Activated T-helper 9 cell treated with anti-CD3 and anti-CD28 coated beads, Interleukin-2, amount 50 U/mL, for 16 hours (primary cell): ENCODE data around the gene BUB3.
"Not testable (repeated sequence)": the region's sequence is repeated elsewhere in the genome, so short reads cannot be mapped to it uniquely, and the experiment has no call there.

Experiments
- DNase-seq: peaks from one replicate; pipeline ENCODE4 v3.0.0-alpha.2; 2020; ENCODE audit warnings: low read depth

The BUB3 gene

GRCh38 chr10:123154711-123155505 lies 706 bp downstream of the BUB3 start:
- no peak for DNase-seq

GRCh38 chr10:123156078-123156477 lies 1.9 kb downstream of the BUB3 start:
- DNase-seq, result no peak

- DNase-seq, result no peak
These were observed 3.0 kb downstream of the BUB3 start for GRCh38 chr10:123157210-123157609.

- no peak for DNase-seq
These were observed 4.5 kb downstream of the BUB3 start for GRCh38 chr10:123158682-123159081.

- DNase-seq, result no peak
These were observed 6.2 kb downstream of the BUB3 start for GRCh38 chr10:123160311-123160980.

- no peak for DNase-seq
These were observed 10.1 kb downstream of the BUB3 start for GRCh38 chr10:123164319-123164718.

GRCh38 chr10:123165445-123166072 lies 11.4 kb downstream of the BUB3 start:
- no peak for DNase-seq

GRCh38 chr10:123166618-123167017 lies 12.4 kb downstream of the BUB3 start:
- DNase-seq, result no peak

GRCh38 chr10:123170961-123171360 lies 16.8 kb downstream of the BUB3 start:
- no peak for DNase-seq

GRCh38 chr10:123171616-123172015 lies 17.4 kb downstream of the BUB3 start:
- not testable (repeated sequence) for DNase-seq

- DNase-seq, result no peak
These were observed 21.5 kb downstream of the BUB3 start for GRCh38 chr10:123175389-123176387.

GRCh38 chr10:123178390-123178789 lies 24.2 kb downstream of the BUB3 start:
- DNase-seq, result not testable (repeated sequence)

- no peak for DNase-seq
These were observed 26.2 kb downstream of the BUB3 start for GRCh38 chr10:123180101-123181090.

- no peak for DNase-seq
These were observed 29.5 kb downstream of the BUB3 start for GRCh38 chr10:123183724-123184123.

GRCh38 chr10:123187781-123188180 lies 33.6 kb downstream of the BUB3 start:
- no peak for DNase-seq

GRCh38 chr10:123191886-123192285 lies 37.7 kb downstream of the BUB3 start:
- DNase-seq, result no peak

GRCh38 chr10:123194056-123194455 lies 39.9 kb downstream of the BUB3 start:
- DNase-seq, result no peak

- DNase-seq, result no peak
These were observed 46.3 kb downstream of the BUB3 start for GRCh38 chr10:123200531-123200930.

- DNase-seq, result no peak
These were observed 48.3 kb downstream of the BUB3 start for GRCh38 chr10:123202506-123202905.

- DNase-seq, result no peak
These were observed 49.4 kb downstream of the BUB3 start for GRCh38 chr10:123203393-123204126.
